GM12872 (cell line): ENCODE measurements around the gene EGF.

Experiments
- CTCF ChIP-seq: IDR thresholded peaks from 3 replicates; pipeline ENCODE4 v1.5.1; 2011; ENCODE audit warnings: low read depth, mild to moderate bottlenecking, low read length, moderate library complexity; ENCODE audit not compliant: insufficient read depth

Gene EGF

GRCh38 chr4:110042545-110043517 is 130.1 kb downstream of the EGF start:
- TF ChIP-seq CTCF = no peak

GRCh38 chr4:110046588-110047049 is 133.9 kb downstream of the EGF start:
- no peak for TF ChIP-seq CTCF

GRCh38 chr4:110049951-110050925 is 137.6 kb downstream of the EGF start:
- peak; percentile 85 for TF ChIP-seq CTCF

DNA sequence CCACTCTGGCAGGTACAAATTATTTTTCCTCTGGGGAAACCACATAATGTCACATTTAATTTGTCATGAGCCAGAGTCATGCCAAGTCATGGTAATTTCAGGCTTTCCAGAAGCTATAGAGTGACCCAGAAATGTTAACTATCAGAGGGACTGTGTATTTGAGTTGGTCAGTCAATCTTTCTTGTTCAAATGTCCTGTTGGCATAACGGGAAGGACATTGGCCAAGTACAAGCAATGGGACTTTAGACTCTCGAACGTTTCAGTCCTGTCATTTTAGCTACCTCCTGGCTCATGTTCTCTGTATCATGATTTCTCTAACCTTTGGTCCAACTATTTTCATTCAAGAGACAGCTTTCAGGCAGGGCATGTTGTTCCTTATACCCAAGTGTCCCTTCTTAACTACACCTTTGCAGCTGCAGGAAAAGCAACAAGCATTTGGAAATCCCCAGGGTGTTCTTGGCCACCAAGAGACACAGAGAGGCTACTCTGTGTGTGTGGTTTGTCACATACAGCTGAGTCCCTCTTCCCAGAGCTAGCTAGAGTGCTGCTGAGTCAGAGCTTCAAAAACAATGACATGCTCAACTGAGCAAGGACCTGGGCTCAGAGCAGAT is 142.6 kb downstream of the EGF start:
- TF ChIP-seq CTCF = no peak

- TF ChIP-seq CTCF = no peak
Observed at GRCh38 chr4:110058677-110059076, 146.0 kb downstream of the EGF start.

GRCh38 chr4:110059556-110060191 is 147.0 kb downstream of the EGF start:
- no peak for TF ChIP-seq CTCF
